Smooth muscle cell (in vitro differentiated cells): ENCODE measurements around the gene SCAMP3. TPM values are rescaled to one million over a fixed set of nuclear protein-coding genes. Genes with fewer than 3 reads are reported as not detected.
"Not testable (repeated sequence)": the region's sequence is repeated elsewhere in the genome, so short reads cannot be mapped to it uniquely, and the experiment has no call there.

Experiments
- DNase-seq: peaks from one replicate; lab custom pipeline; 2025; ENCODE audit not compliant: unreplicated experiment; lab: John Stamatoyannopoulos, UW
- H2AFZ ChIP-seq: fragments of 200-600 bp; sonication (generic); 2 replicates; pipeline ENCODE4 v1.6.0; 2016; ENCODE audit warnings: antibody characterized with exemption, low read depth, mild to moderate bottlenecking
- H3F3A ChIP-seq: fragments of 200-600 bp; sonication (generic); 2 replicates; pipeline ENCODE4 v1.6.0; 2017; ENCODE audit warnings: antibody characterized with exemption, low read depth
- H3K27ac ChIP-seq: fragments of 200-600 bp; sonication (generic); 2 replicates; pipeline ENCODE4 v1.5.1; 2016; ENCODE audit warnings: low read depth, mild to moderate bottlenecking
- H3K27me3 ChIP-seq: fragments of 200-600 bp; sonication (generic); 2 replicates; pipeline ENCODE4 v1.6.1; 2016; ENCODE audit warnings: low read depth, mild to moderate bottlenecking
- H3K36me3 ChIP-seq: fragments of 200-600 bp; sonication (generic); 2 replicates; pipeline ENCODE4 v1.5.1; 2016; ENCODE audit warnings: low read depth
- H3K4me1 ChIP-seq: fragments of 200-600 bp; sonication (generic); 2 replicates; pipeline ENCODE4 v1.5.1; 2016; ENCODE audit warnings: low read depth
- H3K4me2 ChIP-seq: fragments of 200-600 bp; sonication (generic); 2 replicates; pipeline ENCODE4 v1.6.0; 2016; ENCODE audit warnings: mild to moderate bottlenecking
- H3K4me3 ChIP-seq: fragments of 200-600 bp; sonication (generic); 2 replicates; pipeline ENCODE4 v1.5.1; 2016; ENCODE audit warnings: mild to moderate bottlenecking
- H3K79me2 ChIP-seq: fragments of 200-600 bp; sonication (generic); 2 replicates; pipeline ENCODE4 v1.6.0; 2016; ENCODE audit warnings: low read depth, mild to moderate bottlenecking
- H3K9ac ChIP-seq: fragments of 200-600 bp; sonication (generic); 2 replicates; pipeline ENCODE4 v1.6.0; 2016; ENCODE audit warnings: low read depth
- H3K9me3 ChIP-seq: fragments of 200-600 bp; sonication (generic); replicated peaks from 2 replicates; pipeline ENCODE4 v1.5.1; 2016; ENCODE audit warnings: low read depth
- H4K20me1 ChIP-seq: fragments of 200-600 bp; sonication (generic); 2 replicates; pipeline ENCODE4 v1.6.0; 2016; ENCODE audit warnings: low read depth
- WGBS: methylation state at CpG from one replicate; pipeline ENCODE4 v1.1.7; 2016; ENCODE audit warnings: low lambda C conversion rate; 5-methylcytosine and 5-hydroxymethylcytosine counted together
- polyA plus RNA-seq: library from polyadenylated mRNA; unstranded; fragments of >200 nt; fragmentation: Nextera tagmentation; extraction: Ambion mirVana; gene quantifications from 2 replicates; pipeline ENCODE4 v1.2.1, GENCODE V29; 2016
- total RNA-seq: library from RNA; depleted of rRNA; stranded (reverse); fragments of >200 nt; gene quantifications from 2 replicates; pipeline ENCODE4 v1.2.3, GENCODE V29; 2014
- TF ChIP-seq, protein P1 (sequence below): fragments of 200-600 bp; sonication (generic); IDR thresholded peaks from 2 replicates; pipeline ENCODE4 v1.5.1; 2017; ENCODE audit warnings: borderline replicate concordance, mild to moderate bottlenecking, antibody characterized with exemption; ENCODE audit not compliant: insufficient read depth, poor library complexity, severe bottlenecking

Gene SCAMP3
- total and polyA plus RNA-seq, 2 experiments from 2014 or later, result 51.4 to 118 TPM

DNA sequence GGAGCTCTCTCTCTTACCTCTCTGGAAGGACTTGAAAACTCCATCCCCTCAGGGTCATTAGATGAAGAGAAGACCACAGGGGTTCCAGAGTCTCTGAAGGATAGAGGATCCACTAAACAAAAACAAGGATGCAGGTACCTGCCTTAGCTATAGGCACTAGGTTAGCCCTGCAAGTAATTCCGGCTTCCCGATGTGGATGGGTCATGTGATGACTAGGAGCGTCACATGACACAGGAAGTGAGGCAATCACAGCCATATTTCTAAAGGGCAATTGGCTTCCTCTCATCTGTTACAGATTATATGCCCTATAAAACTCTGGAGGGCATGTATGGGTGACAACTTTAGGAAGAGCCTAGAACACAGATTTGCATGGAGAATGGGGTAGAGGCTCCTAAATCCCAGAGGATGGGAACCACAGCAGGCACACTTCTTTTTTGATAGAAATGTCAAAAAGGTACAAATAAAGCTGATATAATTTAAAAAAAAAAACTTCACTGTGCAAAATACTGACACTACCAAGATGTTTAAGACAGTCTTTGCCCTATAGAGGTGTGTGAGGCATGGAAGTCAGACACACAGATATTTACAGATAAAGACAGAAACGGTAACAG, 21.0 kb downstream of the SCAMP3 start:
- Histone ChIP-seq H3F3A (peaks cover 12% of the 10 kb centered on the region), H3K9ac (no peak overlapping the region), H3K9me3 (no peaks in the 10 kb centered on the region), H3K36me3 (no peaks in the 10 kb centered on the region), H3K27me3 (no peaks in the 10 kb centered on the region), H3K4me1 (no peaks in the 10 kb centered on the region), H3K27ac (peak overlapping the region; percentile 7), H3K4me3 (peak overlapping the region; percentile 46), H3K4me2 (peak overlapping the region; percentile 81), H3K79me2 (no peaks in the 10 kb centered on the region), H2AFZ (no peak overlapping the region), H4K20me1 (no peaks in the 10 kb centered on the region)
- TF ChIP-seq, protein P1, sequence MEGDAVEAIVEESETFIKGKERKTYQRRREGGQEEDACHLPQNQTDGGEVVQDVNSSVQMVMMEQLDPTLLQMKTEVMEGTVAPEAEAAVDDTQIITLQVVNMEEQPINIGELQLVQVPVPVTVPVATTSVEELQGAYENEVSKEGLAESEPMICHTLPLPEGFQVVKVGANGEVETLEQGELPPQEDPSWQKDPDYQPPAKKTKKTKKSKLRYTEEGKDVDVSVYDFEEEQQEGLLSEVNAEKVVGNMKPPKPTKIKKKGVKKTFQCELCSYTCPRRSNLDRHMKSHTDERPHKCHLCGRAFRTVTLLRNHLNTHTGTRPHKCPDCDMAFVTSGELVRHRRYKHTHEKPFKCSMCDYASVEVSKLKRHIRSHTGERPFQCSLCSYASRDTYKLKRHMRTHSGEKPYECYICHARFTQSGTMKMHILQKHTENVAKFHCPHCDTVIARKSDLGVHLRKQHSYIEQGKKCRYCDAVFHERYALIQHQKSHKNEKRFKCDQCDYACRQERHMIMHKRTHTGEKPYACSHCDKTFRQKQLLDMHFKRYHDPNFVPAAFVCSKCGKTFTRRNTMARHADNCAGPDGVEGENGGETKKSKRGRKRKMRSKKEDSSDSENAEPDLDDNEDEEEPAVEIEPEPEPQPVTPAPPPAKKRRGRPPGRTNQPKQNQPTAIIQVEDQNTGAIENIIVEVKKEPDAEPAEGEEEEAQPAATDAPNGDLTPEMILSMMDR, result no peak
- no peak for DNase-seq
- WGBS, result 23% methylated on average over 4 of the region's 4 CpGs

GRCh38 chr1:155236451-155236850, 25.7 kb downstream of the SCAMP3 start:
- H3F3A ChIP-seq, result no peaks in the 10 kb centered on the region
- TF ChIP-seq, protein P1, result no peak
- H3K4me1 ChIP-seq, result no peaks in the 10 kb centered on the region
- H3K4me3 ChIP-seq, result no peak overlapping the region
- H3K79me2 ChIP-seq, result no peaks in the 10 kb centered on the region
- no peaks in the 10 kb centered on the region for H3K9me3 ChIP-seq
- WGBS, result 89% methylated on average over 5 of the region's 5 CpGs
- no peak overlapping the region for H2AFZ ChIP-seq
- H3K27me3 ChIP-seq, result no peaks in the 10 kb centered on the region
- no peak overlapping the region for H3K9ac ChIP-seq
- no peak for DNase-seq
- no peaks in the 10 kb centered on the region for H3K36me3 ChIP-seq
- H4K20me1 ChIP-seq, result no peaks in the 10 kb centered on the region
- H3K4me2 ChIP-seq, result no peak overlapping the region
- no peak overlapping the region for H3K27ac ChIP-seq

DNA sequence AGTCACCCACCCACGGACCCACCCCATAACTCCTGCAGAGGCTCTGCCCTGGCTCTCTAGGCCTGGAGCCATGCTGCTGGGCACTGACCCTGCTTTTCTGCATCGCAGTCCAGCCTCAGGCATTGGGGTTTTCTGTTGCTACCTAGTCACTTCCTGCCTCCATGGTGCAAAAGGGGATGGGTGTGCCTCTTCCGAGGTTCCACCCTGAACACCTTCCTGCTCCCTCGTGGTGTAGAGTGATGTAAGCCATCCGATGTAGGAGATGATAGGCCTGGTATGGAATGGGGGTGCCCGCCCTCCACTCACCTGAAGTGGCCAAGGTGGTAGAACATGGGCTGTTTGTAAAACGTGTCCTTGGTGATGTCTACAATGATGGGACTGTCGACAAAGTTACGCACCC, 26.8 kb downstream of the SCAMP3 start:
- H3F3A ChIP-seq, H3K4me2 ChIP-seq, H3K27me3 ChIP-seq, H4K20me1 ChIP-seq, H3K9ac ChIP-seq, DNase-seq, H3K4me1 ChIP-seq, H2AFZ ChIP-seq, H3K9me3 ChIP-seq, H3K27ac ChIP-seq, H3K4me3 ChIP-seq, H3K79me2 ChIP-seq, H3K36me3 ChIP-seq: not testable (repeated sequence)
- 90% methylated on average over 8 of the region's 9 CpGs for whole genome bisulfite sequencing

DNA sequence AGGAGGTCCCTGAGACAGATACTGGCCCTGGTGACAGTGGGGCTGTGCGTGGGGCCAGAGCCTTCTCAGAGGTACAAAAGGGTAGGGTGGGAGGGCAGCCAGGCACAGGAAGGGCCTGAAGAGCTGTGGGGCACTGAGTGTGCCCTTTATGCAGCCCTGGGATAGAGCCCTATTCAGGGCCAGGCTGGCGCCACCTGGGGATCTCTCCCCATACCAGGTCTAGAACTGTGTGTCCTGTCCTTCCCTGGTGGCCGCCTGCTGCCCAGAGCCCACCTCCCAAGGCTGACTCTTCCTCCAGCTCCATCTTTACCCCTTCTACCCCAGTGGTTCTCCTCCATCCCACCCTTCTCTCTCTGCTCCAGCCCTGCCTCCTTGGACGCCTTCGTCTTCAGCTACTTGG, 28.7 kb downstream of the SCAMP3 start:
- H3K27me3 ChIP-seq, H3K9ac ChIP-seq, H3K4me1 ChIP-seq, H3K9me3 ChIP-seq, H3K36me3 ChIP-seq, H2AFZ ChIP-seq, H3F3A ChIP-seq, H3K4me2 ChIP-seq, H3K79me2 ChIP-seq, H3K27ac ChIP-seq, DNase-seq, H3K4me3 ChIP-seq, H4K20me1 ChIP-seq: not testable (repeated sequence)
- 100% methylated on average over 1 of the region's 5 CpGs for WGBS

- 87% methylated on average over 12 of the region's 13 CpGs for WGBS
- H3K4me2 ChIP-seq, H3K4me3 ChIP-seq, H2AFZ ChIP-seq, H3K9me3 ChIP-seq, H3F3A ChIP-seq, H3K36me3 ChIP-seq, H3K79me2 ChIP-seq, H3K9ac ChIP-seq, H4K20me1 ChIP-seq, H3K27ac ChIP-seq, DNase-seq, H3K27me3 ChIP-seq, H3K4me1 ChIP-seq: not testable (repeated sequence)
Measured at GRCh38 chr1:155232001-155232978, 29.9 kb downstream of the SCAMP3 start.

DNA sequence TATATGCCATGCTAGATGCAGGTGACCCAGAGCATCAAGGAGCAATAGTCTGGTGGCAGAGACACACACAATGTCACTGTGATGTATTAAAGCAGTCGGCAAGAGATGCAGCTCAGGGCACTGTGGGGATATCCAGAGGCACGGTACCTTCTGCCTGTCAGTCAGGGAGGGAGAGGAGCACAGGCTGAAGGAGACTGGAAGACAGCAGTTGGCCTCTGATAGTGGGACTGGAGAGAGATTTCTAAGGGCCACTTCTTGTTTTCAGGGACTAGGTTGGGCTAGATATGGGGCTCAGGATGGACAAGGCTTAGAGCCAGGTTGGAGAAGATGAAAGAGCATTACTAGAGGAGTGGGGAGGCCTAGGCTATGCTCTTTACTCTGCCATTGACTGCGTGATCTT, 30.9 kb downstream of the SCAMP3 start:
- H3K9ac ChIP-seq, DNase-seq, H3K9me3 ChIP-seq, H3K4me2 ChIP-seq, H3K27me3 ChIP-seq, H3F3A ChIP-seq, H4K20me1 ChIP-seq, H3K4me1 ChIP-seq, H3K36me3 ChIP-seq, H3K79me2 ChIP-seq, H3K4me3 ChIP-seq, H2AFZ ChIP-seq, H3K27ac ChIP-seq: not testable (repeated sequence)
- WGBS, result 84% methylated on average over 3 of the region's 3 CpGs
